Fibroblast of skin of abdomen (primary cell): ENCODE data around the gene MAU2. TPM values are rescaled to one million over a fixed set of nuclear protein-coding genes. Genes with fewer than 3 reads are reported as not detected.

ENCODE experiments used
- DNase-seq: peaks from one replicate; pipeline ENCODE4 v3.0.0-alpha.2; 2013
- polyA plus RNA-seq, 2 experiments: library from polyadenylated mRNA; unstranded; fragments of 120-200 nt; gene quantifications; one replicate each; pipeline ENCODE4 v1.2.1, GENCODE V29; 2013; ENCODE audit not compliant: insufficient read length in 2 of 2

Gene MAU2
- 21.1 TPM for polyA plus RNA-seq (2013, experiment 1 of 2; ENCODE audit: insufficient read length)
- 22.9 TPM for polyA plus RNA-seq (2013, experiment 2 of 2; ENCODE audit: insufficient read length)

- peak; percentile 88 for DNase-seq
Measured at GRCh38 chr19:19320361-19321140, at the start of gene MAU2, which contains the start of gene SUGP1. TSS of gene MAU2 (plus strand) at chr19:19320829. CDS start at chr19:19320860, 31 bp downstream. TSS of gene SUGP1 (minus strand) at chr19:19320509. CDS start at chr19:19320496, 13 bp downstream.

DNA sequence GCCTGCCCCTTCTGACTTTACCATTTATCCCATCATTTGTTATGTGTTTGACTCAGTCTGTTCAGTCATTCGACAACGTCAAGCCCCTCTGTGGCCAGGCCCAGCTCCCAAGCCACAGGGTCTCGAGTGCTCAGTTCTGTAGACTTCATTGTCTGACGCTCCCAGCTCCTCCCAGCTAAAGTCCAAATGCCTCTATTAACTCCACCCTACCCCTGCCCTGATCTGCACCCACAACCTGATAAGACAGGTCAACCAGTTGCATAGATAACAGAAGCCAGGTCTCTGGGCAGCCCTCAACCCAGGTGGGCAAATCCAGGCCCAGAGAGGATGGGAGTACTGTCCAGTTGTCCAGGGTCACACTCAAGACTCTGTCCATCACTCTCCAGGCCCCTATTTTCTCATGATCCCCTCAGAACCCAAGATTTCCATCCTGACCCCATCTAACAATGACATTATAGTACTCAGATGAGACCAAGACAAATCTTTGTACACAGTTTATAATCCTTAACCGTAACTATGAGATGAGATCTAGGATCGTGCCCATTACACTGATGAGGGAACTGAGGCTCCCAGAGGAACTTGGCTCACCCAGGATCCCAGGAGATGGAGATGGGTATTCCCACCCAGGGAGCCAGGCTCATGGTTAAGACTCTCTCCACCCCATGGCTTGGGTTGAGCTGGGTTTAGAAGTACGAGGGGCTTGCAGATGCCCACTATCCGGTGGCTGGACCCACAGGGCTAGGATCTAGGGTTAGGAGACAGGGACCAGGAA lies 48.6 kb upstream of the MAU2 start:
- no peak for DNase-seq

DNA sequence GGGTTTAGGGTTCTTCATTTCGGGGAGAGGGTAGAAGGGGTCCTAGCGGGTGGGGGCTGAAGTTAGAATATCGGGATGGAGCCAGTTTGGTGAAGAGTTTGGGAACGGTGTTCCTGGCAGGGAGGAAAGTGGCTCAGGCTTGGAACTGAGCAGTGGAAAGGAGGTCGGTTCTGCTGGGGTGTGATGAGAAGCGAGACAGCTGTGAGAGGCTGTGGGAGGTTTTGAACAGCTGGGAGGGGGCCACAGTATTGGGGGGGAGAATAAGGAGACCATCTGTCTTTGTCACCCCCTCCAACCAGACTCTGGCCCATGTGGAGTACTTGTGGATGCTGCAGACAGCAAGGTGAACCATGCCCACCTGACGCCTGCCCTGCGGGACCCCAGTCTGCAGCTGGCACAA lies 46.5 kb upstream of the MAU2 start:
- no peak for DNase-seq

DNA sequence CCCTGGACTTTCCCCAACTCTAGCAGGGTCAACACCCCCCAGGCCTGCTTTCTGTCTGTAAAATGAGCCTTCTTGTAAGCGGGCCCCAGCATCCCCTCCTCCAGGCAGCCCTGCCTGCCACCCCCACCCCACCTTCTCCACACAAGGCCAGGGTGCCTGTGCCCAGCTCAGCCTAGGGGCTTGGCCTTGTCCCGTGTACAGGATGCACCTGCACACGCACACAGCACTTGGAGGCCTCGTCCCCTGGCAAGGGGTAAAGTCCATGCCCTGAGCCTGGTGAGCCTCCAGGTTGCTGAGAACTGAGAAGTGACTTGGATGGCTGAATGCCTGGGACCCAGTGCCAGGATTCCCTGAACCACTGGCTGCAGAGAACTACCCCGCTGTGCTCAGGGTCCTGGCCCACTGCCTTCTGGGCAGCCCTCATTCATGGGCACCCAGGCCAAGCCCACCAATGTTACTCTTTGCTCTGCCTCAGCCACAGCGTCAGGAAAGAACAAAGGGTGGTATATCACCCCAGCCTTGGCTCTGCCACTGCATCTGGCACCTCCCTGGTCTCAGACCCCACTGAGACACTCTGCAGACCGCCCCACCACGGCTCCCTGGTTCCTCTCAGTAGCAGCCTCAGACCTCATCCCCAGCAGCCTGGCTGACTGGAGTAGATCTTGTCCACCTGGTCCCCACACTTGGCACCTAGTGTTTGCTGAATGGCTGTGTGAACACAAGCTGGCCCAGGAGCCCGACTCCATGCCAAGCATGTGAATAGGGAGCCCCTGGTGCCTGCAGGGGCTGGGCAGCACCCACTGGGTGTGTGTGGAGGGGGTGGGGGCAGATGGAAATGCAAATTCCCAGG lies 45.7 kb upstream of the MAU2 start:
- DNase-seq = no peak

DNA sequence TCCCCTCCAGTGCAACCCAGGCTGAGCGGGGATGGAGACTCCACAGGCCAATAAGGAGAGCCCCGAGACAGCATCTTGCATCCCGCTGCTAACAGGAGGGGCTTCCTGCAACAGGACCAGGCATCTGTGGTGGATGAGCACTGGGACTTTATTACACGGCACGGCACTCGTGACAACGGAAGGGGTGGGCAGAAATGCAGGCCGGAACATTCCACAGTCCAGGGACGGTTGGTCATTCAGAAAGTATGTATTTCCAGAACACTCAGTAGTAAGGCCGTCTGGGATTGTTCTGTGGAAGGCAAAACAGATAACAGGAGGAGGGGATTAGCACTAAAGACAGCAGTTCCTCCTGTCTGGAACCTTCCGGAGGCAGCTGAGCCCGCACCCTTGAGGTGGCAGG lies 44.2 kb upstream of the MAU2 start:
- peak; percentile 38 for DNase-seq

- no peak for DNase-seq
Measured at GRCh38 chr19:19276851-19277250, 43.8 kb upstream of the MAU2 start.

DNA sequence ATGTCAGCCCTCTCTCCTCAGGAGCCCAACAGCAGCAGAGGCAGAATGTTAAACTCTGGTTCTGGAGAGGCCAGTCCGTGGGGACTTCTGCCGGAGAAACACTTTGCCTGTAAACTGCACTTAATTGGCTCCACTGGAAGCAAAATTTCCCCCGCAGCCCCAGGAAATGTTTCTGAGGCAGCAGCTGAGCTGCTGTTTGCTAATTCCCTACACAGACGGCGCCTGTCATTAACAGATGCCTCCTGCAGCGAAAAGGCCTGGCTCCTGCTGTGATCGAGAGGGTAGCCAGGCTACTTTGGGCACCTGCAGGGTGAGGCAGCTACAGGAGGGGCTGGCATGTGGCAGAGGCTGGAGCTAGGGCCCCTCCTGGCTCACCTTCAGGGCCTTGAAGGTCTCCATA lies 42.3 kb upstream of the MAU2 start:
- no peak for DNase-seq

GRCh38 chr19:19279062-19279612 lies 41.5 kb upstream of the MAU2 start:
- no peak for DNase-seq

GRCh38 chr19:19279853-19280252 lies 40.8 kb upstream of the MAU2 start:
- DNase-seq = no peak

DNA sequence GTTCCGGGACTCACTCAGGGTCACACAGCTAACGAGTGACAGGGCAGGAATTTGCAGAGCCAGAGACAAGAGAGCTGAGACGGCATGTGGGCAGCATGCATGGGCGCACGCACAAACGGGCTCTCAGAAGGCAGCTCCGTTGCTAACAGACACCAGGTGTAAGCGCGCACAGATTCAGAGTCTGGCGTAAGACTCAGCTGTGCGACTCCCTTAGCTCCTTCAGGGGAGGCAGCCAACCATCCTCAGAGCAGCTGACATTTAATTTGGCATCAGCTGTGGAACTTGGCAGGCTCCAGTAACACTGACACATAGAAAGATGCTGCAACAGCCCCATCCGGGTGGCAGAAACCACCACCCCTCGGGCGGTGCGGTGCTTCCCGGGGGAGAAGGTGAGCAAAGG lies 40.1 kb upstream of the MAU2 start:
- DNase-seq = no peak

- DNase-seq = no peak
Measured at GRCh38 chr19:19285686-19286085, 34.9 kb upstream of the MAU2 start.

GRCh38 chr19:19292607-19293006 lies 28.0 kb upstream of the MAU2 start:
- no peak for DNase-seq

GRCh38 chr19:19294914-19295313 lies 25.7 kb upstream of the MAU2 start:
- no peak for DNase-seq

- DNase-seq = no peak
Measured at GRCh38 chr19:19296953-19297689, 23.5 kb upstream of the MAU2 start.

GRCh38 chr19:19297759-19298158 lies 22.9 kb upstream of the MAU2 start:
- no peak for DNase-seq

GRCh38 chr19:19300613-19301012 lies 20.0 kb upstream of the MAU2 start:
- no peak for DNase-seq

GRCh38 chr19:19303411-19303810 lies 17.2 kb upstream of the MAU2 start:
- DNase-seq = no peak

GRCh38 chr19:19304186-19304965 lies 16.3 kb upstream of the MAU2 start:
- no peak for DNase-seq

- no peak for DNase-seq
Measured at GRCh38 chr19:19305066-19305465, 15.6 kb upstream of the MAU2 start.

DNA sequence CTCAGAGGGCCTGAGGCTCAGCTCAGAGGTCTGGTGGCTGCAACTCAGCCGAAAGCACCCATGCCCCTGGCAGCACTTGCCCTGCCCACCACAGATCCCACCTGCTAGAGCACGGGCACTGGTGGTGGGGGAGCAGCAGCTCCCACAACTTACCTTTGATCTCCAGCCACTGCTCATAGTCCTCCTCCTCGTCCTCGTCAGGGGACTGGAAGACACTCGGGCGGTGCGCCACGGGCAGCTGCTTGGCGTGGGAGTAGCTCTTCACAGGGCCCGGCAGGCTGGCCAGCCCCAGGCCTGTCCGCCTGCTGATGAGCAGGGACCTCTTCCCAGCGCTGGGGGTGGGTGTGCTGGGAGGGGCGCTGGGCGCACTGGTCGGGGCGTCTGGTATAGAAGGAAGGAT lies 14.9 kb upstream of the MAU2 start:
- no peak for DNase-seq

GRCh38 chr19:19306191-19306590 lies 14.4 kb upstream of the MAU2 start:
- DNase-seq = no peak
